GM23338 (cell line): Measurements from ENCODE around the gene FBXW7.

Experiments
- CTCF ChIP-seq, 2 experiments: fragments of 200-600 bp in 1 of 2; sonication (generic) in 1 of 2; conservative IDR thresholded peaks; 2 replicates each; pipeline versions ENCODE4 v1.5.1 to v1.6.1; 2016 to 2017; ENCODE audit warnings: antibody characterized with exemption in 2 of 2, low read depth in 2 of 2, mild to moderate bottlenecking in 2 of 2, moderate library complexity in 1 of 2
- EZH2 ChIP-seq: fragments of 200-600 bp; sonication (generic); IDR thresholded peaks from one replicate; pipeline ENCODE4 v1.8.0; 2017; ENCODE audit warnings: antibody characterized with exemption, mild to moderate bottlenecking, low read depth; ENCODE audit not compliant: unreplicated experiment
- EZH2phosphoT487 ChIP-seq: fragments of 200-600 bp; sonication (generic); IDR thresholded peaks from one replicate; pipeline ENCODE4 v1.8.1; 2018; ENCODE audit warnings: antibody characterized with exemption; ENCODE audit not compliant: unreplicated experiment
- JUNB ChIP-seq: IDR thresholded peaks from one replicate; pipeline ENCODE4 v1.6.1; 2016; ENCODE audit warnings: antibody characterized with exemption; ENCODE audit not compliant: unreplicated experiment
- NANOG ChIP-seq: IDR thresholded peaks from 2 replicates; pipeline ENCODE4 v1.6.1; 2016; ENCODE audit warnings: antibody characterized with exemption, borderline replicate concordance
- POLR2AphosphoS5 ChIP-seq: IDR thresholded peaks from 2 replicates; pipeline ENCODE4 v1.6.1; 2016; ENCODE audit warnings: antibody characterized with exemption, low read depth
- REST ChIP-seq: IDR thresholded peaks from one replicate; pipeline ENCODE4 v1.6.1; 2018; ENCODE audit warnings: antibody characterized with exemption; ENCODE audit not compliant: unreplicated experiment
- ZNF114 ChIP-seq: fragments of 250-450 bp; sonication (Bioruptor Pico); IDR thresholded peaks from 2 replicates; pipeline ENCODE4 v1.5.0; 2020; ENCODE audit warnings: mild to moderate bottlenecking, moderate library complexity
- ZNF331 ChIP-seq: fragments of 250-450 bp; sonication (Bioruptor Pico); IDR thresholded peaks from 2 replicates; pipeline ENCODE4 v1.5.0; 2020; ENCODE audit warnings: low read depth, mild to moderate bottlenecking, moderate library complexity
- ZNF462 ChIP-seq: fragments of 250-450 bp; sonication (Bioruptor Pico); IDR thresholded peaks from 2 replicates; pipeline ENCODE4 v1.5.0; 2020; ENCODE audit warnings: mild to moderate bottlenecking, moderate library complexity

- TF ChIP-seq CTCF (conservative IDR thresholded peaks at IDR 0.05; ENCODE audit: low read depth in 2 of 2) (no peak), EZH2phosphoT487 (no peak), POLR2AphosphoS5 (no peak), REST (no peak), EZH2 (no peak), ZNF114 (CRISPR knock-in tag) (no peak), ZNF462 (CRISPR knock-in tag) (no peak), NANOG (no peak), ZNF331 (no peak), JUNB (no peak)
Measured at GRCh38 chr4:152323221-152323620, 212.7 kb downstream of the FBXW7 start.
